ENCODE data around the gene LUZP2. TPM values are rescaled to one million over a fixed set of nuclear protein-coding genes. Genes with fewer than 3 reads are reported as not detected.

LUZP2 gene
- total and polyA plus RNA-seq, 9 of the 15 experiments (the other 6 are each of a cell fraction or from before 2014, with no cell fraction given), result not detected

- TF ChIP-seq HDAC8 (tag; IDR thresholded peaks at IDR 0.05) (no peak), ZNF41 (CRISPR knock-in tag; conservative IDR thresholded peaks at IDR 0.05) (no peak), ZBTB33 (CRISPR knock-in tag; IDR thresholded peaks at IDR 0.05) (no peak), CC2D1A (IDR thresholded peaks at IDR 0.05) (no peak), BCOR (IDR thresholded peaks at IDR 0.05) (no peak), DACH1 (IDR thresholded peaks at IDR 0.05; ENCODE audit: partially characterized antibody) (no peak)
Measured at GRCh38 chr11:24587635-24588034, 90.8 kb downstream of the LUZP2 start (continued).

GRCh38 chr11:24588081-24588480, 91.2 kb downstream of the LUZP2 start:
- H3K9me3 ChIP-seq (replicated peaks; ENCODE audit: control insufficient read depth, insufficient read depth, low read depth, low read length), result 0 out of 2 replicates have a peak, but pooled peaks cover 2% of the 10 kb centered on the region
- no peak for ATAC-seq
- H3K9me1 ChIP-seq (ENCODE audit: control insufficient read depth, insufficient read depth, low read length), result no peaks in the 10 kb centered on the region
- no peak for TF ChIP-seq GTF2A2 (tag; IDR thresholded peaks at IDR 0.05)
- no peak for TF ChIP-seq ELF4 (CRISPR knock-in tag; IDR thresholded peaks at IDR 0.05)
- TF ChIP-seq CREBBP (IDR thresholded peaks at IDR 0.05; ENCODE audit: low read depth, low read length), result no peak
- no peak for TF ChIP-seq L3MBTL2 (IDR thresholded peaks at IDR 0.05)
- no peak for TF ChIP-seq TARDBP (IDR thresholded peaks at IDR 0.05)
- TF ChIP-seq ZNF212 (CRISPR knock-in tag; IDR thresholded peaks at IDR 0.05), result no peak
- TF ChIP-seq HNRNPUL1 (IDR thresholded peaks at IDR 0.05; ENCODE audit: low read length), result no peak
- no peak for TF ChIP-seq TEAD4 (IDR thresholded peaks at IDR 0.05; ENCODE audit: low read length)
- TF ChIP-seq TEAD4 (CRISPR knock-in tag; IDR thresholded peaks at IDR 0.05; ENCODE audit: borderline replicate concordance), result no peak
- TF ChIP-seq TAF1 (IDR thresholded peaks at IDR 0.05; ENCODE audit: control insufficient read depth, extremely low read depth, insufficient read depth, low read length, severe bottlenecking), result no peak
- CTCF ChIA-PET (ENCODE audit: low intra/inter-chr PET ratio), result no interaction called here
- intact Hi-C loops (cut with micrococcal nuclease), result no loop called here
- in situ Hi-C loops (cut with MboI), result no loop called here
- H3K36me3 ChIP-seq (ENCODE audit: control insufficient read depth, insufficient read depth, low read length), result no peaks in the 10 kb centered on the region
- no peaks in the 10 kb centered on the region for H4K20me1 ChIP-seq (replicated peaks; ENCODE audit: control insufficient read depth, insufficient read depth, low read length)
- H3K9ac ChIP-seq (ENCODE audit: insufficient read depth in 1 of 2, low read depth in 2 of 2, low read length in 2 of 2), result no peak overlapping the region
- no peaks in the 10 kb centered on the region for H3K27me3 ChIP-seq (ENCODE audit: control insufficient read depth in 2 of 2, insufficient read depth in 2 of 2, low read length in 2 of 2)
- no peaks in the 10 kb centered on the region for H3K4me1 ChIP-seq (replicated peaks in 1 of 2; ENCODE audit: control insufficient read depth in 2 of 2, insufficient read depth in 2 of 2, low read length in 2 of 2)
- H3K4me2 ChIP-seq (ENCODE audit: insufficient read depth, low read length), result no peak overlapping the region
- H2AFZ ChIP-seq (ENCODE audit: low read depth, low read length), result no peak overlapping the region
- 0% methylated on average over 3 of the region's 3 CpGs for WGBS (ENCODE audit: insufficient coverage, low coverage, missing lambda C conversion rate)
- DNase-seq (ENCODE audit: extremely low read depth in 1 of 4, low spot score in 3 of 4), result no peak
- no peak overlapping the region for H3K27ac ChIP-seq (ENCODE audit: extremely low read depth, low read depth, low read length)
- H3K79me2 ChIP-seq (ENCODE audit: control insufficient read depth, insufficient read depth, low read length), result no peaks in the 10 kb centered on the region
- no peak overlapping the region for H3K4me3 ChIP-seq
- no peak for FAIRE-seq
- POLR2A ChIA-PET, result no interaction called here
- no TSS peak for BruUV-seq (replicated peaks)
